ENCODE data around the gene HGFAC.
"Not testable (repeated sequence)": the region's sequence is repeated elsewhere in the genome, so short reads cannot be mapped to it uniquely, and the experiment has no call there.

Gene HGFAC

GRCh38 chr4:3440979-3441500 is 728 bp upstream of the HGFAC start:
- in situ Hi-C loops (cut with MboI; ENCODE audit: low sequenced_read_pairs): no loop called here

- in situ Hi-C loops (cut with MboI; ENCODE audit: low sequenced_read_pairs): no loop called here
Measured at GRCh38 chr4:3442460-3442958, 741 bp downstream of the HGFAC start.

GRCh38 chr4:3442959-3443749 is 1.4 kb downstream of the HGFAC start:
- in situ Hi-C loops (cut with MboI; ENCODE audit: low sequenced_read_pairs): no loop called here

- in situ Hi-C loops (cut with MboI; ENCODE audit: low sequenced_read_pairs): no loop called here
Measured at GRCh38 chr4:3443750-3444309, 2.1 kb downstream of the HGFAC start.

- in situ Hi-C loops (cut with MboI; ENCODE audit: low sequenced_read_pairs): no loop called here
Measured at GRCh38 chr4:3444351-3445110, 2.8 kb downstream of the HGFAC start.

DNA sequence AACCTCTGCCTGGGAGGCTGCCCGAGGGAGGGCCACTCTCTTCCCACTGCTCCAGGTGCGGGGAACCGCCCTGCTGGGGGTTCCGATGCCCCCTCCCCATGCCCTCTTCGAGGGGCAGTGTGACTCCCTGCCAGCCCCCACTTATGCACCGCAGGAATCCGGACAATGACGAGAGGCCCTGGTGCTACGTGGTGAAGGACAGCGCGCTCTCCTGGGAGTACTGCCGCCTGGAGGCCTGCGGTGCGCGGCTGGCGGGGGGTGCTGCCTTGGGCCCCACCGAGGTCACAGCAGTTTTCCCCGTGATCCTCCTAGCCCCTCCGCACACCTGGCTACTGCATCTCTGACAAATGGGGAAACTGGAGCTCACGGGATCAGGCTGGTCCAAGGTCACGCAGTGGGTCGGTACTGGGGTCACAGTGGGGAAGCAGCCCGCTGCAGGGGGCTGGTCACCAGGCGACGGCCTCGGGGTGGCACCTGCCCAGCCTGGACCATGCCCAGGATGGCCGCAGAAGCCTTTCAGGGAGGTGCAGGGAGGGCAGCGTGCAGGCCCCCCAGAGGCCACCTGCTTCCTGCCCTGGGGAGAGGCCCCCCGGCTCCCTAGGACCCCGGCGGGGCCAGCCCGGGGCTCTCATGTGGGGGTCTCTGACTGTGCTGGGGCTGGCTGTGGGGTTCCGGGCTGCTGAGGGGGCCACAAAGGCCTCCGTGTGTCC is 3.5 kb downstream of the HGFAC start:
- in situ Hi-C loops (cut with MboI; ENCODE audit: low sequenced_read_pairs): no loop called here

DNA sequence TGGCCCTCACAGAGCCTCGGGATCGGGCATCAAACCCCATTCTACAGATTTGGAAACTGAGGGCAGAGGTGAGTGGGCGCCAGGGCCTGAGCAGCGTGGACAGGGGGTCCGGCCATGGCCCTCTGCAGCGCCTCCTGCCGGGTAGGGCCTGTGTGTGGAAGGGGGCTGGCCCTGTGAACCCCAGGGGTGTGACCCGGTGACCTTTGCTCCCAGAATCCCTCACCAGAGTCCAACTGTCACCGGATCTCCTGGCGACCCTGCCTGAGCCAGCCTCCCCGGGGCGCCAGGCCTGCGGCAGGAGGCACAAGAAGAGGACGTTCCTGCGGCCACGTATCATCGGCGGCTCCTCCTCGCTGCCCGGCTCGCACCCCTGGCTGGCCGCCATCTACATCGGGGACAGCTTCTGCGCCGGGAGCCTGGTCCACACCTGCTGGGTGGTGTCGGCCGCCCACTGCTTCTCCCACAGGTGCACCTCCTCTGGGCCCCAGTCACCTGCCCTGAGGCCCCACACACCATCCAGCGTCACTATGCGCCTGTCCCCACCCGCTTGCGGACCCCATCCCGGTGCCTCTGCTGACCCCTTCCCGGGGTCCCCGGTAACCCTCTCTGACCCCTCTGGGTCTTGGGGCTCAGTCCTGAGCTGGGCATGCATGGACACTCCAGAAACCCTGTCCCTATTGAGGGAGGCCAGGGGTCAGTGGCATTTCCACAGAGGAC is 4.2 kb downstream of the HGFAC start:
- in situ Hi-C loops (cut with MboI; ENCODE audit: low sequenced_read_pairs): no loop called here

DNA sequence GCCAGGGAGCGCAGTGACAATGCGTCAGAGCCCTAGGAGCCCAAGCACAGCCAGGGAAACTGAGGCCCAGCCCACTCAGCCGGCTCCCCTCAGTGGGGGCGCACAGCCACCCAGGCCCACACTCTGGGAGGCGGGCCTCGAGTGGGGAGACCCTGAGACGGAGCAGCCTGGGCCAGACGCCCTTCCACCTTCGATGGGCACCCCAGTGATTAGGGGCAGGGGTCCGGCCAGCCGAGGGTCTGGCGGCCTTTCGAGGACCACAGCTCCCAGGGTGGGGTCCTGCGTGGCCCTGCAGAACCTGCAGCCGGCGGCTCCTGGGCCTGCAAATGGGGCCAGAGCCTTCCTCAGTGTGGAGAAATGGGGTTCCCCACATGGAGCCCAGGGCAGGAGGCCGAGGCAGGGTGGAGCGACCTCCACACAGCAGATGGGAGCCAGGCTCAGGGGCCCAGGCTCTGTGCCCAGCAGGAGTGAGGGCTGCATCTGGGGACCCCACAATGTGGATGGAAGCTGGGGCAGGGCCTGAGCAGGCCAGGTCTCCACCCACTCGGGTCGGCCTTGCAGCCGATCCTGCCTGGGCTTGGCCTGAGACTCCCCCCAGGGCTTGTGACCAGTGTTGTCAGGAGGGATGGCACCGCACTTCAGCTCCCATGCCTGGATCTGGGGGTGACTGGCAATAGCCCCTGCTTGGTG is 5.0 kb downstream of the HGFAC start:
- in situ Hi-C loops (cut with MboI; ENCODE audit: low sequenced_read_pairs): no loop called here

- in situ Hi-C loops (cut with MboI; ENCODE audit: low sequenced_read_pairs): no loop called here
Measured at GRCh38 chr4:3447431-3448395, 5.9 kb downstream of the HGFAC start.

- in situ Hi-C loops (cut with MboI; ENCODE audit: low sequenced_read_pairs): no loop called here
Measured at GRCh38 chr4:3449047-3449573, 7.3 kb downstream of the HGFAC start.

GRCh38 chr4:3449574-3450534 is 8.1 kb downstream of the HGFAC start:
- in situ Hi-C loops (cut with MboI; ENCODE audit: low sequenced_read_pairs): no loop called here

GRCh38 chr4:3450643-3451042 is 8.9 kb downstream of the HGFAC start:
- in situ Hi-C loops (cut with MboI; ENCODE audit: low sequenced_read_pairs): no loop called here

GRCh38 chr4:3451956-3452355 is 10.2 kb downstream of the HGFAC start:
- in situ Hi-C loops (cut with MboI; ENCODE audit: low sequenced_read_pairs): no loop called here

DNA sequence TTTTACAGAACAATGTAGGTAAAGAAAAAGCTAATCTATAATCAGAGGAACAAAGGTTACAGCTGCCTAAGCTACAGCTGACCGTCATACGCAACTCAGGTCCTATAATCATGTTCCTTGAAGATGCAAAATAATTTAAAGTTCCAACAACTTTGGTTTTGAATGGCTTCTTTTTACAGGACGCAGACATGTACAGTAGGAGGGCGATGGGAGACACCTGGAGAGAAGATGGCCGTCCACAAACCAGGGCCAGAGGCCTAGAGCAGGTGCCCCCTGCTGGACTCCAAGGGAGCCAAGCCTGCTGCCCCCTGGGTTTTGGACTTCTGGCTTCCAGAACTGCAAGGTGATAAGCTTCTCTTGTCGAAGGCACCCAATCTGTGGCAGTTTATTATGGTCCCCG is 10.6 kb downstream of the HGFAC start:
- in situ Hi-C loops (cut with MboI; ENCODE audit: low sequenced_read_pairs): no loop called here

DNA sequence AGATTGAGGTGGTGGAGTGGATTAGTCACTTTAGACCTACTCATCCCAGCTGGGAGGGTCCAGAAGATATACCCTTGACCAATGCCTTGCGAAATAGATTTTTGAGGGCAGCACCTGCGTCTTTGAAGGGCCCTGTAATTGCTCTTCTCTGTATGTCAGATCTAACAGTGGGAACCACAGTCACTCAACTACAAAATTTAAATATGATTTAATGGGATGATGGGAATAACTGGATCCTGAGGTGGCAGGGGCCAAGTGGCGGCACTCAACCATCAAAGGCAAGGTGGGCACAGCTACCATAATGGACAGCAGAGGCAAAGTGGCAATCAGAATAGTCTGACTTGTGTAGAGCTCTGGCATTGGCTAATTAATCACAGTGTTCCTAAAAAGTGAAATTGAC is 13.8 kb downstream of the HGFAC start:
- in situ Hi-C loops (cut with MboI; ENCODE audit: low sequenced_read_pairs): not testable (repeated sequence)

DNA sequence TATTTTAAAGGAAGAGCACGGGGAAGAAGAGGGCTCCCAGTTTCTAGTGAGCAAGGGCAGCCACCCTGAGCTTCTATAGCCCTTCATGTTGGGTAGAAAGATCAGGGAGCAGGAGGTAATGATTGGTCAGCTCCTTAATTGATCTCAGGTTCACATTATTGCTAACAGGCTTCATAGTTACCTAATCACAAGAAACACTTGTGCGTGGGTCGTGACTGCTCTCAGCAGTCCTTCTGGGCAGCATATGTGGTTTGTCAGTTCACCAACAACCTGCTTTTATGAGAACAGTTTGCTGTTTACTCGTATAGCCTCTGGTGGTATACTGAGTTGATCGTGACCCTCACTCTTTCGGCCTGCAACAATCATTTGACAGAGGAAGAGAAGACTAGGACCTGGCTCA is 16.6 kb downstream of the HGFAC start:
- in situ Hi-C loops (cut with MboI; ENCODE audit: low sequenced_read_pairs): no loop called here

DNA sequence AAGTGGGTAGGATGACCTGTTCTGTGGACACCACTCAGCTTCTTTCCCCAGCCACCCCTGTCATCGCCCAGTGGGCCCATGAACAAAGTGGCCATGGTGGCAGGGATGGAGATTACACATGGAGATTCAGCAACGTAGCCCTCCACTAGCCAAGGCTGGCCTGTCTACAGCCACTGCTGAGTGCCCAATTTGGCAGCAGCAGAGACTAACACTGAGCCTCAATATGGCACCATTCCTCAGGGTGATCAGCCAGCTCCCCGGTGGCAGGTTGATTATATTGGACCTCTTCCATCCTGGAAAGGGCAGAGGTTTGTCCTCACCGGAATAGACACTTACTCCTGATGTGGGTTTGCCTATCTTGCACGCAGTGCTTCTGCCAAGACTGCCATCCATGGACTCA is 17.4 kb downstream of the HGFAC start:
- in situ Hi-C loops (cut with MboI; ENCODE audit: low sequenced_read_pairs): not testable (repeated sequence)

All from hTERT RPE-1 (cell line).